WTC11 (cell line): ENCODE results near the gene PTH1R. TPM values are rescaled to one million over a fixed set of nuclear protein-coding genes. Genes with fewer than 3 reads are reported as not detected.

Experiments
- ATAC-seq: fragments of 200-7000 bp; cut with Tn5 transposase; 2 replicates; pipeline ENCODE4 v1.10.0; 2021; ENCODE audit warnings: mild to moderate bottlenecking, moderate library complexity
- CTCF ChIA-PET: fragments of 300-600 bp; sonication (Branson Sonifier 250); formaldehyde crosslinking; loops from one replicate; lab custom pipeline; 2021; ENCODE audit warnings: antibody characterized with exemption; lab: Charles Lee
- POLR2A ChIA-PET: fragments of 350-600 bp; sonication (Branson Sonifier 250); formaldehyde crosslinking; loops from one replicate; lab custom pipeline; 2021; ENCODE audit warnings: antibody characterized with exemption; lab: Charles Lee
- DNase-seq: peaks from one replicate; pipeline ENCODE4 v3.0.0; 2021; ENCODE audit warnings: low spot score
- H3K27ac Mint-ChIP-seq: 2 replicates; pipeline ENCODE4 v1.8.0; 2021; ENCODE audit warnings: mixed read lengths
- H3K27me3 Mint-ChIP-seq: 2 replicates; pipeline ENCODE4 v1.8.0; 2021; ENCODE audit warnings: low read depth, mild to moderate bottlenecking, moderate library complexity, mixed read lengths
- H3K36me3 Mint-ChIP-seq: 2 replicates; pipeline ENCODE4 v1.8.0; 2021; ENCODE audit warnings: mixed read lengths
- H3K4me1 Mint-ChIP-seq: 2 replicates; pipeline ENCODE4 v1.8.0; 2022; ENCODE audit warnings: mixed read lengths
- H3K4me3 Mint-ChIP-seq: 2 replicates; pipeline ENCODE4 v1.8.0; 2021; ENCODE audit warnings: mild to moderate bottlenecking, moderate library complexity, mixed read lengths
- H3K9me3 Mint-ChIP-seq: 2 replicates; pipeline ENCODE4 v1.8.0; 2021; ENCODE audit warnings: mixed read lengths
- CTCF ChIP-seq: fragments of 200-600 bp; IDR thresholded peaks from 2 replicates; pipeline ENCODE4 v1.8.0; 2022; ENCODE audit warnings: antibody characterized with exemption
- ELF4 ChIP-seq: sonication (generic); formaldehyde crosslinking; IDR thresholded peaks from 2 replicates; pipeline ENCODE4 v1.8.1; 2022; ENCODE audit warnings: low read depth, mild to moderate bottlenecking, moderate library complexity, missing genetic modification reagents
- ESRRA ChIP-seq: sonication (generic); formaldehyde crosslinking; IDR thresholded peaks from 2 replicates; pipeline ENCODE4 v1.8.1; 2022; ENCODE audit warnings: mild to moderate bottlenecking, missing genetic modification reagents, borderline replicate concordance
- ETV6 ChIP-seq: sonication (generic); formaldehyde crosslinking; IDR thresholded peaks from 2 replicates; pipeline ENCODE4 v1.8.1; 2022; ENCODE audit warnings: mild to moderate bottlenecking, missing genetic modification reagents
- FOXK1 ChIP-seq: sonication (generic); formaldehyde crosslinking; IDR thresholded peaks from 2 replicates; pipeline ENCODE4 v1.8.0; 2022; ENCODE audit warnings: mild to moderate bottlenecking, moderate library complexity, missing genetic modification reagents
- JAZF1 ChIP-seq: fragments of 250-450 bp; sonication (Bioruptor Pico); IDR thresholded peaks from 2 replicates; pipeline ENCODE4 v1.9.0; 2021; ENCODE audit warnings: moderate library complexity, mild to moderate bottlenecking, inconsistent platforms
- NFATC4 ChIP-seq: fragments of 250-450 bp; sonication (Bioruptor Pico); IDR thresholded peaks from 2 replicates; pipeline ENCODE4 v1.9.0; 2021; ENCODE audit warnings: mild to moderate bottlenecking
- NR2C2 ChIP-seq: sonication (generic); formaldehyde crosslinking; IDR thresholded peaks from 2 replicates; pipeline ENCODE4 v1.8.0; 2022; ENCODE audit warnings: mild to moderate bottlenecking, missing genetic modification reagents
- RELA ChIP-seq: sonication (generic); formaldehyde crosslinking; IDR thresholded peaks from 2 replicates; pipeline ENCODE4 v1.8.1; 2022; ENCODE audit warnings: missing genetic modification reagents, mild to moderate bottlenecking, borderline replicate concordance
- SOX15 ChIP-seq: fragments of 250-450 bp; sonication (Bioruptor Pico); IDR thresholded peaks from 2 replicates; pipeline ENCODE4 v1.9.0; 2021; ENCODE audit warnings: mild to moderate bottlenecking
- ZBTB21 ChIP-seq: sonication (generic); formaldehyde crosslinking; IDR thresholded peaks from 2 replicates; pipeline ENCODE4 v1.8.1; 2023; ENCODE audit warnings: mild to moderate bottlenecking, missing genetic modification reagents, borderline replicate concordance
- ZBTB43 ChIP-seq: sonication (generic); formaldehyde crosslinking; IDR thresholded peaks from 2 replicates; pipeline ENCODE4 v1.8.1; 2023; ENCODE audit warnings: mild to moderate bottlenecking, missing genetic modification reagents
- ZNF263 ChIP-seq: sonication (generic); formaldehyde crosslinking; IDR thresholded peaks from 2 replicates; pipeline ENCODE4 v1.8.1; 2022; ENCODE audit warnings: low read depth, mild to moderate bottlenecking, moderate library complexity, missing genetic modification reagents
- ZNF423 ChIP-seq: fragments of 250-450 bp; sonication (Bioruptor Pico); IDR thresholded peaks from 2 replicates; pipeline ENCODE4 v2.1.2; 2022; ENCODE audit warnings: mild to moderate bottlenecking, moderate library complexity
- total RNA-seq: library from RNA; stranded (reverse); gene quantifications from 3 replicates; pipeline ENCODE4 v1.2.3, GENCODE V29; 2021
- TF ChIP-seq, protein P1 (sequence below): sonication (generic); formaldehyde crosslinking; conservative IDR thresholded peaks from 2 replicates; pipeline ENCODE4 v1.8.1; 2023; ENCODE audit warnings: mild to moderate bottlenecking, low read depth, missing genetic modification reagents, moderate library complexity
- TF ChIP-seq, protein P2 (sequence below): fragments of 250-450 bp; sonication (Bioruptor Pico); IDR thresholded peaks from 2 replicates; pipeline ENCODE4 v1.9.0; 2021; ENCODE audit warnings: mild to moderate bottlenecking, borderline replicate concordance
- TF ChIP-seq, protein P3 (sequence below): sonication (generic); formaldehyde crosslinking; IDR thresholded peaks from 2 replicates; pipeline ENCODE4 v1.8.0; 2022; ENCODE audit warnings: mild to moderate bottlenecking, missing genetic modification reagents

PTH1R gene
- total RNA-seq, 1 experiment from 2014 or later: 12.0 TPM

DNA sequence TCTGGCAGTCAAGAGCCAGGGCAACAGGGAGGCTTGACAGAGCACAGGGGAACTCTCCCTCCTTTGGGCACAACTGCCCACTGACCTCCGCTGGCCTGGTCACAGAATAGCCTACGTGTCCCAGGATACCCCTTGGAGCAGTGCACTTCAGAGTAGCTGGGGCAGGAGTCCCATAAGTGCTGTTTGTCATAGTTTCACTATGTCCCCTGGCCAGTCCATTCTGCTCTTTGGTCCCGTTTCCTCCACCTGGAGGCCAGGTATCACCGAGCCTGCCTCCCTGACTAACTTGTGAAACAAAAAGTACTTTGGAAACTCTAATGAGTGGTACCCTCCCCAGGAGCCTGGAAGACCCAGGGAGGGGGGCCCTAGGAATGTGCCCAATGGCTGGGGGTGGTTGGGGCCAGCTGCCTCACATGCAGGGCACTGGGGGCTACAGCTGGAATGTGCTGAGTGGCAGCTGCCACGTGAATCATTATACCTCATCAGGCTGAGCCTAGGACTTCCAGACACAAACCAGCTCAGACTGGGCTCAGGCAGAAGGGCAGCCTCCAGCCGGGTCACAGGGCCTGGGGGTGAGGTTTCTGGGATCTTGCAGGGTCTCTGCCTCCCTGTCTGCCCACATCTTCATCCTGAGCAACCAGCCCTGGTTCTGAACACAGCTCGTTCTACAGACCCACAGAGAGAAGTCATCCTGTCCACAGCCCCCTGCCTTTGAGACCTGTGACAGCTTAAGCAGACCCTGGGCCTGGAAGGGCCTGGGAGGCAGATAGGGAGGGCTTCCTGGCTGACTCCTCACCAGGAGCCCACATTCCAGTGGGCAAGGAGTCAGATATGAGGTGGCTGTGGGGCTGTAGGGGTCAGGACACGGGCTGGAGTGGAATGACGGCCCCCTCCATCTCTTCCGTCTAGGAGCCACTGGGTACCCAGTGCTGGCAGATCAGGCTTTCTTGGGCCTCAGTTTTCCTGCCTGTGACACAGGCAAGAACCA, 914 bp upstream of the PTH1R start:
- H3K4me1 Mint-ChIP-seq: peaks cover 8% of the 10 kb centered on the region; the same call in 1 of the 2 replicates
- no peak for ATAC-seq
- peaks cover 74% of the 10 kb centered on the region for H3K27me3 Mint-ChIP-seq
- no peaks in the 10 kb centered on the region for H3K9me3 Mint-ChIP-seq
- POLR2A ChIA-PET: no interaction called here
- H3K36me3 Mint-ChIP-seq: no peaks in the 10 kb centered on the region
- CTCF ChIA-PET: no interaction called here
- no peak overlapping the region for H3K27ac Mint-ChIP-seq
- H3K4me3 Mint-ChIP-seq: no peak overlapping the region
- DNase-seq: no peak
- TF ChIP-seq ZBTB21 (CRISPR knock-in tag): no peak
- TF ChIP-seq, all 79 proteins: peak for 0

DNA sequence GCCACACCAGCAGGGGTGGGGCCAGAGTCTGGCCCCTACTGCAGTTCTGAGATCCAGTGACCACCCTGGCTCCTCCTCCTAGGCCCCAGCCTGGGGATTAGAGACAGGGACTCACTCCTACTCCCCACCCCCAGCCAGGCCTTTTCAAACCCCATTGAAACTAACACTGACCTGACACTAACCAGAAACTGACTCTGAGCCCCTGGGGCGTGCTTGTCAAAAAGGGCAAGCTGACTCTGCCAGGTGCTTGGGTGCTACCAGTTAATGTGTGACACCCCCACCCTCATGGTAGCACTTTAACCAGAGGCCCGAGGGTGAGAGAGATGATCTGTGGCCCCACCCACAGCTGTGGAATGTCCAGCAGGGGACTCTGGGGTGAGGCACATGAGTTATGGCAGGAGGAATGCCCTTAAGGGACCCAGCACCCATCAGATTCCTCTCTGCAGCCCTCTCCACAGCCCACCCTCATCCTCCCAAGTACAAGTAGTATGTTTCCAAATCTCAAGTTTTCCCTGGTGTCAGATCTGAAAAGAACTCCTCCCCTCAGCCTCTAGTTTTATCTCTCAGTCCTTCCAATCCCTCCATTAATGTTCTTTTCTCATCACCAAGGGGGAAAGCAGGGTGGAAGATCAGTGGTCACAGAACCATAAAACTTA, 1.4 kb downstream of the PTH1R start:
- ChIA-PET POLR2A (no interaction called here), CTCF (interaction anchor here (1.3 to 1.7 kb wide), 2 partner anchors 9 to 16 kb away, joined by 4 to 6 read pairs; no protein-coding TSS in a partner anchor)

GRCh38 chr3:46880884-46881595, 3.5 kb downstream of the PTH1R start:
- H3K27me3 Mint-ChIP-seq: peaks cover 88% of the 10 kb centered on the region
- no peak for DNase-seq
- H3K36me3 Mint-ChIP-seq: no peaks in the 10 kb centered on the region
- peaks cover 21% of the 10 kb centered on the region for H3K4me1 Mint-ChIP-seq
- POLR2A ChIA-PET: interaction anchor here (0.6 to 1.5 kb wide), 3 partner anchors 12 to 77 kb away, joined by 3 read pairs; no protein-coding TSS in a partner anchor
- H3K9me3 Mint-ChIP-seq: no peaks in the 10 kb centered on the region
- CTCF ChIA-PET: interaction anchor here (0.7 to 3.6 kb wide), 6 partner anchors 10 to 224 kb away, joined by 3 to 27 read pairs (median 4); no protein-coding TSS in a partner anchor
- no peak for ATAC-seq
- H3K27ac Mint-ChIP-seq: no peak overlapping the region
- peak overlapping the region; percentile 66 for H3K4me3 Mint-ChIP-seq
- TF ChIP-seq, protein P1, sequence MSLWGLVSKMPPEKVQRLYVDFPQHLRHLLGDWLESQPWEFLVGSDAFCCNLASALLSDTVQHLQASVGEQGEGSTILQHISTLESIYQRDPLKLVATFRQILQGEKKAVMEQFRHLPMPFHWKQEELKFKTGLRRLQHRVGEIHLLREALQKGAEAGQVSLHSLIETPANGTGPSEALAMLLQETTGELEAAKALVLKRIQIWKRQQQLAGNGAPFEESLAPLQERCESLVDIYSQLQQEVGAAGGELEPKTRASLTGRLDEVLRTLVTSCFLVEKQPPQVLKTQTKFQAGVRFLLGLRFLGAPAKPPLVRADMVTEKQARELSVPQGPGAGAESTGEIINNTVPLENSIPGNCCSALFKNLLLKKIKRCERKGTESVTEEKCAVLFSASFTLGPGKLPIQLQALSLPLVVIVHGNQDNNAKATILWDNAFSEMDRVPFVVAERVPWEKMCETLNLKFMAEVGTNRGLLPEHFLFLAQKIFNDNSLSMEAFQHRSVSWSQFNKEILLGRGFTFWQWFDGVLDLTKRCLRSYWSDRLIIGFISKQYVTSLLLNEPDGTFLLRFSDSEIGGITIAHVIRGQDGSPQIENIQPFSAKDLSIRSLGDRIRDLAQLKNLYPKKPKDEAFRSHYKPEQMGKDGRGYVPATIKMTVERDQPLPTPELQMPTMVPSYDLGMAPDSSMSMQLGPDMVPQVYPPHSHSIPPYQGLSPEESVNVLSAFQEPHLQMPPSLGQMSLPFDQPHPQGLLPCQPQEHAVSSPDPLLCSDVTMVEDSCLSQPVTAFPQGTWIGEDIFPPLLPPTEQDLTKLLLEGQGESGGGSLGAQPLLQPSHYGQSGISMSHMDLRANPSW (CRISPR knock-in tag): no peak
- TF ChIP-seq ETV6 (no peak), CTCF (no peak), FOXK1 (CRISPR knock-in tag) (no peak), ESRRA (CRISPR knock-in tag) (no peak), RELA (no peak), ZBTB43 (CRISPR knock-in tag) (no peak)
- TF ChIP-seq, protein P2, sequence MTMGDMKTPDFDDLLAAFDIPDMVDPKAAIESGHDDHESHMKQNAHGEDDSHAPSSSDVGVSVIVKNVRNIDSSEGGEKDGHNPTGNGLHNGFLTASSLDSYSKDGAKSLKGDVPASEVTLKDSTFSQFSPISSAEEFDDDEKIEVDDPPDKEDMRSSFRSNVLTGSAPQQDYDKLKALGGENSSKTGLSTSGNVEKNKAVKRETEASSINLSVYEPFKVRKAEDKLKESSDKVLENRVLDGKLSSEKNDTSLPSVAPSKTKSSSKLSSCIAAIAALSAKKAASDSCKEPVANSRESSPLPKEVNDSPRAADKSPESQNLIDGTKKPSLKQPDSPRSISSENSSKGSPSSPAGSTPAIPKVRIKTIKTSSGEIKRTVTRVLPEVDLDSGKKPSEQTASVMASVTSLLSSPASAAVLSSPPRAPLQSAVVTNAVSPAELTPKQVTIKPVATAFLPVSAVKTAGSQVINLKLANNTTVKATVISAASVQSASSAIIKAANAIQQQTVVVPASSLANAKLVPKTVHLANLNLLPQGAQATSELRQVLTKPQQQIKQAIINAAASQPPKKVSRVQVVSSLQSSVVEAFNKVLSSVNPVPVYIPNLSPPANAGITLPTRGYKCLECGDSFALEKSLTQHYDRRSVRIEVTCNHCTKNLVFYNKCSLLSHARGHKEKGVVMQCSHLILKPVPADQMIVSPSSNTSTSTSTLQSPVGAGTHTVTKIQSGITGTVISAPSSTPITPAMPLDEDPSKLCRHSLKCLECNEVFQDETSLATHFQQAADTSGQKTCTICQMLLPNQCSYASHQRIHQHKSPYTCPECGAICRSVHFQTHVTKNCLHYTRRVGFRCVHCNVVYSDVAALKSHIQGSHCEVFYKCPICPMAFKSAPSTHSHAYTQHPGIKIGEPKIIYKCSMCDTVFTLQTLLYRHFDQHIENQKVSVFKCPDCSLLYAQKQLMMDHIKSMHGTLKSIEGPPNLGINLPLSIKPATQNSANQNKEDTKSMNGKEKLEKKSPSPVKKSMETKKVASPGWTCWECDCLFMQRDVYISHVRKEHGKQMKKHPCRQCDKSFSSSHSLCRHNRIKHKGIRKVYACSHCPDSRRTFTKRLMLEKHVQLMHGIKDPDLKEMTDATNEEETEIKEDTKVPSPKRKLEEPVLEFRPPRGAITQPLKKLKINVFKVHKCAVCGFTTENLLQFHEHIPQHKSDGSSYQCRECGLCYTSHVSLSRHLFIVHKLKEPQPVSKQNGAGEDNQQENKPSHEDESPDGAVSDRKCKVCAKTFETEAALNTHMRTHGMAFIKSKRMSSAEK (CRISPR knock-in tag): no peak

More for the DNA sequence above, 1.4 kb downstream of the PTH1R start:
- Mint-ChIP-seq H3K27ac (no peak overlapping the region), H3K9me3 (no peaks in the 10 kb centered on the region), H3K36me3 (no peaks in the 10 kb centered on the region), H3K4me1 (peaks cover 11% of the 10 kb centered on the region), H3K4me3 (no peak overlapping the region), H3K27me3 (peaks cover 78% of the 10 kb centered on the region)
- ATAC-seq: peak; percentile 8
- TF ChIP-seq, protein P3, sequence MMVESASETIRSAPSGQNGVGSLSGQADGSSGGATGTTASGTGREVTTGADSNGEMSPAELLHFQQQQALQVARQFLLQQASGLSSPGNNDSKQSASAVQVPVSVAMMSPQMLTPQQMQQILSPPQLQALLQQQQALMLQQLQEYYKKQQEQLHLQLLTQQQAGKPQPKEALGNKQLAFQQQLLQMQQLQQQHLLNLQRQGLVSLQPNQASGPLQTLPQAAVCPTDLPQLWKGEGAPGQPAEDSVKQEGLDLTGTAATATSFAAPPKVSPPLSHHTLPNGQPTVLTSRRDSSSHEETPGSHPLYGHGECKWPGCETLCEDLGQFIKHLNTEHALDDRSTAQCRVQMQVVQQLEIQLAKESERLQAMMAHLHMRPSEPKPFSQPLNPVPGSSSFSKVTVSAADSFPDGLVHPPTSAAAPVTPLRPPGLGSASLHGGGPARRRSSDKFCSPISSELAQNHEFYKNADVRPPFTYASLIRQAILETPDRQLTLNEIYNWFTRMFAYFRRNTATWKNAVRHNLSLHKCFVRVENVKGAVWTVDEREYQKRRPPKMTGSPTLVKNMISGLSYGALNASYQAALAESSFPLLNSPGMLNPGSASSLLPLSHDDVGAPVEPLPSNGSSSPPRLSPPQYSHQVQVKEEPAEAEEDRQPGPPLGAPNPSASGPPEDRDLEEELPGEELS: no peak
- TF ChIP-seq ESRRA (CRISPR knock-in tag) (no peak), ZNF263 (CRISPR knock-in tag) (no peak), SOX15 (CRISPR knock-in tag) (no peak), ELF4 (CRISPR knock-in tag) (no peak), NR2C2 (no peak), NFATC4 (no peak), JAZF1 (CRISPR knock-in tag) (no peak), ZNF423 (CRISPR knock-in tag) (no peak)
- DNase-seq: no peak
